ENCODE measurements around the gene HIP1R.

- TF ChIP-seq CTCF (IDR thresholded peaks at IDR 0.05) (no peak), POLR2A (IDR thresholded peaks at IDR 0.05) (no peak), POLR2AphosphoS5 (IDR thresholded peaks at IDR 0.05) (no peak)
Observed at GRCh38 chr12:122850048-122850445, 14.8 kb downstream of the HIP1R start.

Data from sigmoid colon (tissue), 4 donors.